ENCODE results near the gene NKX2-8.

Gene NKX2-8

GRCh38 chr14:36588788-36589187 lies 6.4 kb upstream of the NKX2-8 start:
- no peak for DNase-seq (ENCODE audit: low spot score in 2 of 2)
- H3K9me3 Mint-ChIP-seq = no peaks in the 10 kb centered on the region
- H3K27me3 Mint-ChIP-seq = peaks cover 65% of the 10 kb centered on the region
- no peak for ATAC-seq (replicated peaks; ENCODE audit: extremely low read depth, poor library complexity, severe bottlenecking)
- no peak overlapping the region for H3K4me3 Mint-ChIP-seq
- peaks cover 1% of the 10 kb centered on the region for H3K36me3 Mint-ChIP-seq (ENCODE audit: insufficient read depth)
- no peak overlapping the region for H3K27ac Mint-ChIP-seq (ENCODE audit: low read depth)
- H3K4me1 Mint-ChIP-seq = no peaks in the 10 kb centered on the region

- Mint-ChIP-seq H3K4me1 (no peaks in the 10 kb centered on the region), H3K27ac (ENCODE audit: low read depth) (no peak overlapping the region), H3K27me3 (peaks cover 65% of the 10 kb centered on the region), H3K36me3 (ENCODE audit: insufficient read depth) (peaks cover 1% of the 10 kb centered on the region), H3K4me3 (no peak overlapping the region), H3K9me3 (no peaks in the 10 kb centered on the region)
- no peak for DNase-seq (ENCODE audit: low spot score in 2 of 2)
- ATAC-seq (replicated peaks; ENCODE audit: extremely low read depth, poor library complexity, severe bottlenecking) = no peak
Measured at GRCh38 chr14:36588119-36588518, 5.7 kb upstream of the NKX2-8 start.

- ATAC-seq (replicated peaks; ENCODE audit: extremely low read depth, poor library complexity, severe bottlenecking) (no peak), DNase-seq (ENCODE audit: low spot score in 2 of 2) (no peak)
- no peak overlapping the region for H3K4me3 Mint-ChIP-seq
- H3K27me3 Mint-ChIP-seq = peaks cover 53% of the 10 kb centered on the region
- peaks cover 1% of the 10 kb centered on the region for H3K36me3 Mint-ChIP-seq (ENCODE audit: insufficient read depth)
- H3K4me1 Mint-ChIP-seq = no peaks in the 10 kb centered on the region
- H3K9me3 Mint-ChIP-seq = no peaks in the 10 kb centered on the region
- no peak overlapping the region for H3K27ac Mint-ChIP-seq (ENCODE audit: low read depth)
Measured at GRCh38 chr14:36585100-36585499, 2.7 kb upstream of the NKX2-8 start.

- H3K36me3 Mint-ChIP-seq (ENCODE audit: insufficient read depth) = no peaks in the 10 kb centered on the region
- ATAC-seq (replicated peaks; ENCODE audit: extremely low read depth, poor library complexity, severe bottlenecking) (no peak), DNase-seq (ENCODE audit: low spot score in 2 of 2) (no peak)
- no peaks in the 10 kb centered on the region for H3K4me1 Mint-ChIP-seq
- H3K27me3 Mint-ChIP-seq = peaks cover 53% of the 10 kb centered on the region
- no peak overlapping the region for H3K27ac Mint-ChIP-seq (ENCODE audit: low read depth)
- H3K9me3 Mint-ChIP-seq = no peaks in the 10 kb centered on the region
- no peak overlapping the region for H3K4me3 Mint-ChIP-seq
Measured at GRCh38 chr14:36583893-36584811, 1.7 kb upstream of the NKX2-8 start.

GRCh38 chr14:36583242-36583892 lies 953 bp upstream of the NKX2-8 start:
- ATAC-seq (replicated peaks; ENCODE audit: extremely low read depth, poor library complexity, severe bottlenecking) (no peak), DNase-seq (ENCODE audit: low spot score in 2 of 2) (no peak)
- H3K27me3 Mint-ChIP-seq = peaks cover 54% of the 10 kb centered on the region
- H3K4me1 Mint-ChIP-seq = no peaks in the 10 kb centered on the region
- no peak overlapping the region for H3K4me3 Mint-ChIP-seq
- H3K36me3 Mint-ChIP-seq (ENCODE audit: insufficient read depth) = no peaks in the 10 kb centered on the region
- no peaks in the 10 kb centered on the region for H3K9me3 Mint-ChIP-seq
- H3K27ac Mint-ChIP-seq (ENCODE audit: low read depth) = no peak overlapping the region

- H3K36me3 Mint-ChIP-seq (ENCODE audit: insufficient read depth) = no peaks in the 10 kb centered on the region
- no peaks in the 10 kb centered on the region for H3K4me1 Mint-ChIP-seq
- no peak overlapping the region for H3K4me3 Mint-ChIP-seq
- no peaks in the 10 kb centered on the region for H3K9me3 Mint-ChIP-seq
- DNase-seq (ENCODE audit: low spot score in 2 of 2) (no peak), ATAC-seq (replicated peaks; ENCODE audit: extremely low read depth, poor library complexity, severe bottlenecking) (no peak)
- peaks cover 59% of the 10 kb centered on the region for H3K27me3 Mint-ChIP-seq
- no peak overlapping the region for H3K27ac Mint-ChIP-seq (ENCODE audit: low read depth)
Measured at GRCh38 chr14:36582874-36583241, 444 bp upstream of the NKX2-8 start.

- ATAC-seq (replicated peaks; ENCODE audit: extremely low read depth, poor library complexity, severe bottlenecking) = no peak
- Mint-ChIP-seq H3K27ac (ENCODE audit: low read depth) (no peak overlapping the region), H3K27me3 (peaks cover 63% of the 10 kb centered on the region), H3K4me3 (no peak overlapping the region), H3K36me3 (ENCODE audit: insufficient read depth) (no peaks in the 10 kb centered on the region), H3K9me3 (no peaks in the 10 kb centered on the region), H3K4me1 (no peaks in the 10 kb centered on the region)
- DNase-seq (ENCODE audit: low spot score in 2 of 2) = no peak
Measured at GRCh38 chr14:36580856-36581831, 1.3 kb downstream of the NKX2-8 start.

GRCh38 chr14:36580141-36580855 lies 2.1 kb downstream of the NKX2-8 start:
- H3K9me3 Mint-ChIP-seq = no peaks in the 10 kb centered on the region
- no peak for ATAC-seq (replicated peaks; ENCODE audit: extremely low read depth, poor library complexity, severe bottlenecking)
- no peak for DNase-seq (ENCODE audit: low spot score in 2 of 2)
- no peak overlapping the region for H3K4me3 Mint-ChIP-seq
- H3K4me1 Mint-ChIP-seq = no peaks in the 10 kb centered on the region
- H3K36me3 Mint-ChIP-seq (ENCODE audit: insufficient read depth) = no peaks in the 10 kb centered on the region
- H3K27ac Mint-ChIP-seq (ENCODE audit: low read depth) = no peak overlapping the region
- H3K27me3 Mint-ChIP-seq = peaks cover 54% of the 10 kb centered on the region

- Mint-ChIP-seq H3K27me3 (peaks cover 48% of the 10 kb centered on the region), H3K36me3 (ENCODE audit: insufficient read depth) (no peaks in the 10 kb centered on the region), H3K9me3 (no peaks in the 10 kb centered on the region), H3K4me1 (no peaks in the 10 kb centered on the region), H3K27ac (ENCODE audit: low read depth) (no peak overlapping the region), H3K4me3 (no peak overlapping the region)
- ATAC-seq (replicated peaks; ENCODE audit: extremely low read depth, poor library complexity, severe bottlenecking) (no peak), DNase-seq (ENCODE audit: low spot score in 2 of 2) (no peak)
Measured at GRCh38 chr14:36579573-36580140, 2.8 kb downstream of the NKX2-8 start.

- H3K36me3 Mint-ChIP-seq (ENCODE audit: insufficient read depth) = no peaks in the 10 kb centered on the region
- no peaks in the 10 kb centered on the region for H3K9me3 Mint-ChIP-seq
- H3K4me3 Mint-ChIP-seq = no peak overlapping the region
- H3K27me3 Mint-ChIP-seq = peaks cover 42% of the 10 kb centered on the region
- no peaks in the 10 kb centered on the region for H3K4me1 Mint-ChIP-seq
- ATAC-seq (replicated peaks; ENCODE audit: extremely low read depth, poor library complexity, severe bottlenecking) (no peak), DNase-seq (ENCODE audit: low spot score in 2 of 2) (no peak)
- no peak overlapping the region for H3K27ac Mint-ChIP-seq (ENCODE audit: low read depth)
Measured at GRCh38 chr14:36579001-36579555, 3.3 kb downstream of the NKX2-8 start.

- H3K36me3 Mint-ChIP-seq (ENCODE audit: insufficient read depth) = no peaks in the 10 kb centered on the region
- no peaks in the 10 kb centered on the region for H3K9me3 Mint-ChIP-seq
- H3K27ac Mint-ChIP-seq (ENCODE audit: low read depth) = no peak overlapping the region
- no peak for DNase-seq (ENCODE audit: low spot score in 2 of 2)
- no peaks in the 10 kb centered on the region for H3K27me3 Mint-ChIP-seq
- no peak for ATAC-seq (replicated peaks; ENCODE audit: extremely low read depth, poor library complexity, severe bottlenecking)
- H3K4me1 Mint-ChIP-seq = no peaks in the 10 kb centered on the region
- H3K4me3 Mint-ChIP-seq = no peak overlapping the region
Measured at GRCh38 chr14:36570065-36570464, 12.3 kb downstream of the NKX2-8 start.
